Renal pelvis (tissue), 4 donors: ENCODE data around the gene LSM12. TPM values are rescaled to one million over a fixed set of nuclear protein-coding genes. Genes with fewer than 3 reads are reported as not detected.
"Not testable (repeated sequence)": the region's sequence is repeated elsewhere in the genome, so short reads cannot be mapped to it uniquely, and the experiment has no call there.

Experiments used
- DNase-seq: peaks from one replicate; pipeline ENCODE4 v3.0.0-alpha.2; 2013
- polyA plus RNA-seq, 3 donors: library from polyadenylated mRNA; unstranded; fragments of 120-200 nt; gene quantifications; one replicate each; pipeline ENCODE4 v1.2.1, GENCODE V29; 2013; ENCODE audit not compliant: insufficient read length in 3 of 3

Gene LSM12
- polyA plus RNA-seq, 3 donors: 38.4 to 41.6 (median 39.2) TPM

DNA sequence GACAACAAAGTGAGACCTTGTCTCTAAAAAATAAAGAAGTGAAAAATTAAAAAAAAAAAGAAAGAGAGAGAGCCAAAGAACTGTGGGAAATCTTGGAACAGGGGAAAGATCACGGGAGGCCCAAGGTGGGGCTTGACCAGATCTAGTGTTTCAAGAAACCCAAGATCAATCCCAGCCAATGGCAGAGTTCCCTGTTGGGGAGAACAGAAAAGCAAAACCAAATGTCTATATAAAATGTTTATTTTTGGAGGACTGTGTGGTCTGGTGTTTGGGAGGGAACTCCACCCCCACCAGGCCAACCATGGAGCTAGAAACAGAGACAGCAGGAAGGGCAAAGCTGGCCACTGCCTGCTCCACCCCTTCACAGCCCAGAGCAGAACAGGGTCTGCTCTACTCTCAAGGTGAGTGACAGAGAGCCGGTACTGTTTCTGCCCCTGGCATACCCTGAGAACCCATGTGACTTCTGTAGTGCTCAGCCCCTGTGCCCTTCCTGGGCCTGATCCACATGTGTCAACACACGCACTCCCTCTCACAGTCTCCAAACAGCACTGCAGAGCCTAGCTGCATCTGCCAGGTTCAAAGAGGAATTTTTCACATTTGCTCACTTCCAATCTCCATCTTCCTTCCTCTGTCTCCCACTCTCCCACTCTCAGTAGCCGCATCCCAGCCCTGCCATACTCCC lies 55.4 kb downstream of the LSM12 start:
- DNase-seq: no peak

DNA sequence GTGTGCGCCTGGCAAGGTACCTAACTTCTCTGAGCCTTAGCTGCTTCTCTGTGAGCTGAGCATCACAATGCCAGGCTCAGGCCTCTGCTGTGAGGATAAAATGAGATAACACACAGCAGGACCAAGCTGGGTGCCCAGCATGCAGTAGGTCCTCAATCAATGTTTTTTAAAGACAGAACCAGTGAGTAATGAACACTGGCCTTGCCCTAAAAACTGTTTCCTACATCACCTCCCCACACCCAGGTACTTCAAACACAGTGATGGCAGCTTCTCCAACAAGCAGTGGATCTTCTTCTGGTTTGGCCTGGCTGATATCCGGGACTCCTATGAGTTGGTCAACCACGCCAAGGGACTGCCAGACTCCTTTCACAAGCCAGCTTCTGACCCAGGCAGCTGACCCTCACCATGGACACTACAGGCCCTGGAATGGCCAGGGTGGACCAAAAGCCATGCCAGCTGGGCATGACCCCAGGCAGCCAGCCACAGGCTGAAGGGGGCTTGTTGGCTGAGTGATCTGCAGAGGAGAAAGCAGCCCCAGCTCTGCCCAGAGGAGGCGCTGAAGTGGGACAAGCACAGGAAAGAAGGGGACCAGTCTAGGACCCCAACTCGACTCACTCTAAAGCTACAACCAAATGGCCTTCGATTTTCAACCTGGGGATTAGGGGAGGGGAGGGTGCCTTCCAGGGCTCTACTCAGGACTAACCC lies 58.1 kb downstream of the LSM12 start:
- no peak for DNase-seq

DNA sequence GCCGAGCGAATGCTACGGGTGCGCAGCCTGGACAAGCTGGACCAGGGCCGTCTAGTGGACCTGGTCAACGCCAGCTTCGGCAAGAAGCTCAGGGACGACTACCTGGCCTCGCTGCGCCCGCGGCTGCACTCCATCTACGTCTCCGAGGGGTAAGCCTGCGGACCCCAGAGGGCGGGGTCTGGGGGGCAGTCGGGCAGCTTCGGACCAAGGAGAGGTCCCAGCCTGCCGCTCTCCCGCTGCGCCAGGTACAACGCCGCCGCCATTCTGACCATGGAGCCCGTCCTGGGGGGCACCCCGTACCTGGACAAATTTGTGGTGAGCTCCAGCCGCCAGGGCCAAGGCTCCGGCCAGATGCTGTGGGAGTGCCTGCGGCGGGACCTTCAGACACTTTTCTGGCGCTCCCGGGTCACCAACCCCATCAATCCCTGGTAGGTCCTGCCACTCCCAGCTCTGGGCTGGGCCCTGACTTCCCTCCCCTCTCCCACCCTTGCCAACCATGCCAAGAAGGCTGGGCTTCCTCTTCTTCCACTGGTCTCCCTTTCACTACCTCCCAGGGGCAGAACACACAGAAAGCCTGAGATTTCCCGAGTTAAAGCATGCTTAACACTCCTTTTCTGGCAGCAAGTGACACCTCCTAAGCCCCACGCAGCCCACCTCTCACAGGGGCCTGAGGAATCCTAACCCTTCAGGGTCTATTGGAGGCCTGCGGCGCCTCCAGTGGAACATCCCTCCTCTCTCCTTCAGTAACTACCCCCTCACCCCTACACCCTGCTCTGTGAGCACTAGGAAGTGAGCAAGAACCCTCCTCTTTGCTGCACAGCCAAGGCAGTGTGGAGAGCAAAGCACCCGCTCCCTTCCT lies 58.9 kb downstream of the LSM12 start:
- no peak for DNase-seq

DNA sequence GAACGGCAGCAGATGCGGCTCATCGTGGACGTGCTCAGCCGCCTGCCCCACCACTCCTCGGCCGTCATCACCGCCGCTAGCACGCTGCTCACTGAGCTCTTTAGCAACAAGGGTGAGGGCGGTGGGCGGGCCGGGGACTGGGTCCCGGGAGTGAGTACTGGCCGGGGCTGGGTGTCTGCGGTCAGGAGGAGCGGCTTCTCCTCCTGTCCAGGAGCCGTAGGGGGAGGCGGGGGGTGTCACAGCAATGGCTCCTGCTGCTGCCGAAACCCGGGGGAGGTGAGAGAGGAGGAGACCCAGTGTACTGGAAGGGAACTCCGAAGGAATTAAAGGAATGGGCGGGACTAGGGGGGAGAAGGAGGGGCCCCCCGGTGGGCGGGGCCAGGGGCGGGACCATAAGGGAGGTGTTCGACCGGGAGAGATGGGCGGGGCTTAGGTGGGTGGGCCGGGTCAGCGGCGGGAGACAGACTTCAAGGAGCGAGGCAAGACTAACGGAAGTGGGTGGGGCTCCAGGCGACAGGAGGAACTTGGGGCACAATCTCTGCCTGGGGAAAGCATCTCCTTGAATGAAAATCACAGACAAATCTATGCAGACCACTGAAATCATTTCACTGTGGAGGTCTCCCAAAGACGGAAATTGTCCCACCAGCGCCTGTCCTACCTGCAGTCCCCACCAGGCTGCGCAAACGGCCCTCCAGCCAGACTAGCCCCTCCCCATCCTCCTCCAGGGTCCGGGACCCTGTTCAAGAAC lies 59.7 kb downstream of the LSM12 start:
- peak; percentile 95 for DNase-seq

DNA sequence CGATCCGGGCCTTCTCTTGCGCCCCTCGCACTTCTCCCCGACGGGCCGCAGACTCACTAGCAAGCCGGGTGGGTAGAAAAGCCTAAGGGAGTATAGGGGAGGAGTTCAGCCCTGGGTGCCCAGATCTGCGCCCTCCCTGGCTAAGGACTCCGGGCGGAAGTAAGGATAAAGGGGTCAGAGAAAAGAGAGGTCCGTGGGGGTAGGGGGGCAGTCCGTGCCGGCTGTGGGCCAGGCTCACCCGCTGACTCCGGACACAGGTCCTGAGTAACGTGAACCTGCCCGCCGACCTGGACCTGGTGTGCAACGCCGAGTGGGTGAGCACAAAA lies 60.2 kb downstream of the LSM12 start:
- no peak for DNase-seq

DNA sequence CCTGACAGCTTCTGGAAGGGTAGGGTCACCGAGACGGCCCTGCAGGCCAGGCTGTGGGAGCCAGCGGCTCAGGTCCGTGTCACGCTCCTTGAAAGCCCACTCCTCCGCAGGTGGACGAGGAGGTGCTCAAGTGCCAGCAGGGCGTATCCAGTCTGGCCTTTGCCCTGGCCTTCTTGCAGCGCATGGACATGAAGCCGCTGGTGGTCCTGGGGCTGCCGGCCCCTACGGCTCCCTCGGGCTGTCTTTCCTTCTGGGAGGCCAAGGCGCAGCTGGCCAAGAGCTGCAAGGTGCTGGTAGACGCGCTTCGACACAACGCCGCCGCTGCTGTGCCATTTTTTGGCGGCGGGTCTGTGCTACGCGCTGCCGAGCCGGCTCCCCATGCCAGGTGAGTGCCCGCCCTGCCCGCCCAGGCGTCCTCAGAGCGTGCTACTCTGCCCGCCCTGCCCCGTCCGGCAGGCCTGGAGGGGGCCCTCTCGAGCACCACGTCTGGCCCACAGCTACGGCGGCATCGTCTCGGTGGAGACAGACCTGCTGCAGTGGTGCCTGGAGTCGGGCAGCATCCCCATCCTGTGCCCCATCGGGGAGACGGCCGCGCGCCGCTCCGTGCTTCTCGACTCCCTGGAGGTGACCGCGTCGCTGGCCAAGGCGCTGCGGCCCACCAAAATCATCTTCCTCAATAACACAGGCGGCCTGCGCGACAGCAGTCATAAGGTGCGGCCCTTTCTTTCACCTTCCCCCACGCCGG lies 60.8 kb downstream of the LSM12 start:
- no peak for DNase-seq

DNA sequence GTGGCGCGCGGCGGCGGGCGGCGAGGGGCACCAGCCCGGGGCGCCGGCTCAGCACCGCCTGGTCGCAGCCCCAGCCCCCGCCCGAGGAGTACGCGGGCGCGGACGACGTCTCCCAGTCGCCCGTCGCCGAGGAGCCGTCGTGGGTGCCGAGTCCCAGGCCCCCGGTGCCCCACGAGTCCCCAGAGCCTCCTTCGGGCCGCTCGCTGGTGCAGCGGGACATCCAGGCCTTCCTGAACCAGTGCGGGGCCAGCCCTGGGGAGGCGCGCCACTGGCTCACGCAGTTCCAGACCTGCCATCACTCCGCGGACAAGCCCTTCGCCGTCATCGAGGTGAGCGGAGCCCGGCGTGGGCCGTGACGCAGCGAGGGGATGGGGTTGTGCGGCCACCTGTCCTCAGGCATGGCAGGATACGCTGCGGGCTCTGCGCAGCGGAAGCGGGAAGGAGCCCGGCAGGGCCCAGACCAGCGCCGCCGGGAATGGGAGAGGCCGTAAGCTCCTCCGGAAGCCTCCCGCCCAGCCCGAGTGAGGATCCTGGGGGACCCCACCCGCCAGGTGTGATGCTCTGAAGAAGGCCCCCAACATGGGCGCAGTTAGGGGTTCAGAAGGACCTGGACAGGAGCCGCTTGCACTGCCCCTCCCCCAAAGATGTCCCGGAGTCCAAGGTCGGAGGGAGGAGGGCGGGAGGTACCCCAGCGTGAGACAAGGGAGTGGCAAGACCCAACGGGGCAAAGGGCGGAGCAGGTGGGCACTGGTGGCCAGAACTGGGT lies 61.5 kb downstream of the LSM12 start:
- DNase-seq: no peak

DNA sequence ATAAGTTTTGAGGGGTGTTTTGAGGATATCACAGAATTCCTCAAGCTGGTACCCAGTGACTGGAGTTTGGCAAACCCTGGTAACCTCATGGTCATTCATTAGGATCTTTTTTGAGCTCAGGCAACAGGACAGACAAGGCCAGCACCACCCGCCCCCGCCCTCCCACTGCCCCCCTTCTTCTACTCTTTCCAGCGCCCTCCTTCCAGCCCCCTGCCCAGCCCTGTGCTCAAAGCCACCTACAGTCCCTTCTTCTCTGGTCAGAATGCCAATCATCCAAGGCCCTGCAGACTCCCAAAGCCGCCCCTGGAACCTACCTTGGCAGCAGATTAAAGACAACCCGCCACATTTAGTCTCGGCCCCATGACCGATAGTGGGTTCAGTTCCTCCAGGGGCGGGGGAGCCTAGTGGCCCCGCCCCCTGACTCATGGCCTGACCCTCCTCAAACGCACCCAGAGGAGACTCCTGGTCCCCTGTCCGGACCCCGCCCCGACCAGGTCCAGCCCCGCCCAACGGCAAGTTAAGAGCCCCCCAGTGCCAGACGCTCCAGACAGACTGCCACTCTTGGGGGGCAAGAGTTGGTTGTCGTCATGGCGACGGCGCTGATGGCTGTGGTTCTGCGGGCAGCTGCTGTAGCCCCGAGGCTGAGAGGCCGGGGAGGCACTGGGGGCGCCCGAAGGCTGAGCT lies 62.3 kb downstream of the LSM12 start, which contains the start of gene NAGS:
NAGS (plus strand) TSS at position 546 of the 684 bp plus-strand sequence; CDS start at position 588, 42 bp downstream.
- no peak for DNase-seq

DNA sequence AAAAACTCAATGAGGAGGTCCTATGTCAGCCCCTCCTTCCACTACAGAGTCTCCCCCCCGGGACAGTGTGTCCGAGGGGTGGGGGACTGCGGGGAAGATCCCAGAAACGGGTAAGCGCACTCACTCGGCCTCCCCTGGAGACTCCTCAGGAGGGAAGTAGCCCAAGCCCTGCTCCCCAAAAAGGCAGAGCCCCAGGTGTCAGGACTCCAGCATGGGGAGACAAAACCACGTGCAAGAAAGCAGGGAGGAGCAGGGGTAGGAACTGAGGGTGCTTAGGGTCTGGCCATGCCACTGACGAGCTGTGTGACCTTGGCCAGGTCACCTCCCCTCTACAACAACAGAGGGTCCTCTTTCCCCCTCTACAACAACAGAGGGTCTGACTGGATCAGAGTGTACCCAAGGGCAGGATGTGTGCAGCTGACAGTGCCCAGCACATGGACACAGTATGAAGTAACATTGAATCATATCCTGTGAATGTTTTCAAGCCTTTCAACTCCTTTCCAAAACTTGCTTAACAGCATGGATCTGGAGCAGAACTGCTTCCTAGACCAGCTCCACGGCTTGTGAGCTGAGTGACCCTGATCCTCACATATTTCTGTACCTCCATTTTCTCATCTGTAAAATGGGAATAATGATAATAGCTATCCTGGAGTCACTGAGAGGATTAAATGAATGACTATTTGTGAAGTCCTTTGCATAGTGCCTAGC lies 64.2 kb downstream of the LSM12 start:
- DNase-seq: no peak

DNA sequence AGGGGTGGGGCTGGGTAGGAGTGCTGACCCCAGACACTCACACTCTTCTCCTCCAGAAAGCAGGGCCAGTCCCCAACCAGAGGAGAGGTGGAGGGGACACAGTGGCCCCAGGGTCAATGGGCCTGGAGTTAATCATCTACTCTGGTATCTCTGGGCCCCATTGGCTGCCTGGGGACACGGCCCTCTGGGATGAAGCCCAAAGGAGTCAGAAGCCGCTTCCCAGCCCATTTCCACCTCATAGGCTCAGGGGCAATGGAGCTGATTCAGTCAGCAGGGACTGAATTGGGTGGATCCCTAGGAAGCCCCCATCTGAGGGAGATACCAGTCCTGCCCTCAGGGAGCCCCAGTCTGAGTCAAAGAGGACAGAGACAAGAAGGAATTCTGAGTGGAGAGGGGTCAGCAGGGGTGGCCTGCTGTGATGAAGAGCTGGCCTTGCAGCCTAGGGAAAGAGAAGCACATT lies 65.0 kb downstream of the LSM12 start:
- DNase-seq: no peak

DNA sequence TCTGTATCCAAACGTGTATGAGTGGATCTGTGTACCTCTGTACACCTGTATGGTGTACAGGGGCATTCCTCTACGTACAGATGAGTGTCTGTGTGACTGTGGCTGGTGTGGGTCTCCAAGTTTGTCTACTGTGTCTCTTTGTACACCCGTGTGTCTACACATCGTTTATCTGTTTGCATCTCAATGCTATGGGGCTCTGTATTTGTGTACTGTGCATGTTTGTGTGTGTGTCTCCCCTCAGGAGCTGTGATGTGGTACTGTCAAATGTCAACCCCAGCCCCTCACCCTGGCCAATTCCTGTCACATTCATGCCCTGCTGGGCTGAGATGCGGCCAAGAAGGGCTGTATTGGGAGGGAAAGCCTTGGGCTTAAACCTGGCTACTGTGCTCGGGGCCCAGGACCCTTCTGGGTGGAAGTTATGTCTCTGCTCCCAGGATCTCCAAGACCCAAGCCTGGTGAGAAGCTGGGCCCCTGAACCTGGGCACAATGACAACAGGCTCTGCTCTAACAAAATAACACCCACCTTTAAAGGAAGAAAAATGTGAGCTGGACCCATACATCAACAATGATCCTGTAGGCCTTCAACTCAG lies 65.5 kb downstream of the LSM12 start:
- DNase-seq: no peak

DNA sequence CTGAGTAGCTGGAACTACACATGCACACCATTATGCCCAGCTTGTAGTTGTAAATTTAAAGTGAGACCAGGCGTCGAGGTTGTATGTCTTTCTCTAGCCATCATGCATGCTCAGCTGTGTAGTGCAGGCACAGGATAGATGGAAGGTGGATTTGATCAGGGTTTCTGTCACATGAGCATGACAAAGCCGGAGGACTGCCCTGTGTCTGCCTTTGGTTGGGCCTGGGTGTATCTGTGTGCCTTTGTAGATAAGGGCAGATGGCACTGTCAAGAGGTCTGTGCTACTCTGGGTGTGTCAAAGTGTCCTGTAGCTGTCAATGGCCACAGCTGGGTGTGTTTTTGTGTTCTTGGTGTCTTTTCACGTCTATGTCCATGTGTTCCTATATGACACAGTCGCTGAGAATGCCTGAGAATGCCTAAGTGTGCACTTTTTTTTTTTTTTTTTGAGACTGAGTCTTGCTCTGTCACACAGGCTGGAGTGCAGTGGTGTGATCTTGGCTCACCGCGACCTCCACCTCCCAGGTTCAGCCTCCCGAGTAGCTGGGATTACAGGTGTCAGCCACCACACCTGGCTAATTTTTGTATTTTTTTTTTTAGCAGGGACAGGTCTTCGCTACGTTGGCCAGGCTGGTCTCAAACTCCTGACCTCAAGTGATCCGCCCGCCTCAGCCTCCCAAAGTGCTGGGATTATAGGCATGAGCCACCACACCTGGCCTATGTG lies 66.2 kb downstream of the LSM12 start:
- no peak for DNase-seq

DNA sequence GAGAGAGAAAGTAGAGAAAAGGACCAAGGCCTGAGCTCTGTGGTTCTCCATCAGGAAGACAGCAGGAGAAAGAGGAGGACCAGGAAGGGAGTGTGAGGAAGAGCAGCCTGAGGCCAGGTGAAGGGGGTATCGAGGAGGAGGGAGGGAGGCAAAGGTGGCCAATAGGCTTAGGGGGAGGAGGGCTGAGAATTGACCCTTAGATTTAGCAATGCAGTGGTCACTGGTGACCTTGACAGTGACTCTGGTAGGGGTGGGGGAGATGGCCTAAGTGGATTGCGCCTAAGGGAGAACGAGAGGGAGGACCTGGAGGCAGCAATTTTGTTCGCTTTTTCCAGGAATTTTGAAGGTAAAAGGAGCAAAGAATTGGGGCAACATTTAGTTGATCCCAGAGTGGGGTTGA lies 67.4 kb downstream of the LSM12 start:
- no peak for DNase-seq

DNA sequence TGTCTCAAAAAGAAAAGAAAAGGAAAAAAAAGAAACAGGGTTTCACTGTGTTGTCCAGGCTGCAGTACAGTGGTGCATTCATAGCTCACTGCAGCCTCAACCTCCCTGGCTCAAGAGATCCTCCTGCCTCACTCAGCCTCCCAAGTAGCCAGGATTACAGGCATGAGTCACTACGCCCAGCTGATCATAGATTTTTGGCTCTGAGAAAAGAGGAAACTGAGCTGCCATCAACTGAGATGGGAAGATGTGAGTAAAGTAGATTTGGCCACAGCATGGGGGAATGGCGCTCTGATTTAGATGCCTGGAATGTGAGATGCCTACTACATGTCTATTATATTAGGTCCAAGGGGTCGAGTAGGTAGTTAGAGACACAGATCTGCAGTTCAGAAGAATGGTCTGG lies 67.9 kb downstream of the LSM12 start:
- DNase-seq: no peak

DNA sequence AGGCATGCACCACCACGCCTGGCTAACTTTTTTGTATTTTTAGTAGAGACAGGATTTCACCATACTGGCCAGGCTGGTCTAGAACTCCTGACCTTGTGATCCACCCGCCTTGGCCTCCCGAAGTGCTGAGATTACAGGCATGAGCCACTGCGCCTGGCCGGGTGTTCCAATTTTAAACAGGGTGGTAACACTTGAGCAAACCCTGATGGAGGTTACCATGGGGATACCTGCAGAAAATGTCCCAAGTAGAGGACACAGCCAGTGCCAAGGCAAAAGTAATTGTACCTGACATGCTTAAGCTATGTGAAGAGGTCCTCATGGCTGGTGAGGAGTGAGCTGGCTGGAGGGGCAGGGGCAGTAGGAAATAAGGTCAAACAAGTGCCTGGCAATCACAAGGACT lies 69.3 kb downstream of the LSM12 start:
- not testable (repeated sequence) for DNase-seq

DNA sequence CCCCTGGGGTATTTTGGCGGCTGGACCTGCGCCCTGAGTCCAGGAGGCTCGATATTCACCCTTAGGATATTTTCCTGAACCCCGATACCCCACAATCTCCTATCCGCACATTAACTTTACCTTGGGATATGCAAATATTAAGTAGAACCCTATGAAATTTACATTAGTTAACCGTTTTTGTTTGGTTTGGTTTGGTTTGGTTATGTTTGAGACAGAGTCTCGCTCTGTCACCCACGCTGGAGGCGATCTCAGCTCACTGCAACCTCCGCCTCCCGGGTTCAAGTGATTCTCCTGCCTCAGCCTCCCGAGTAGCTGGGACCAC lies 71.4 kb downstream of the LSM12 start:
- no peak for DNase-seq

DNA sequence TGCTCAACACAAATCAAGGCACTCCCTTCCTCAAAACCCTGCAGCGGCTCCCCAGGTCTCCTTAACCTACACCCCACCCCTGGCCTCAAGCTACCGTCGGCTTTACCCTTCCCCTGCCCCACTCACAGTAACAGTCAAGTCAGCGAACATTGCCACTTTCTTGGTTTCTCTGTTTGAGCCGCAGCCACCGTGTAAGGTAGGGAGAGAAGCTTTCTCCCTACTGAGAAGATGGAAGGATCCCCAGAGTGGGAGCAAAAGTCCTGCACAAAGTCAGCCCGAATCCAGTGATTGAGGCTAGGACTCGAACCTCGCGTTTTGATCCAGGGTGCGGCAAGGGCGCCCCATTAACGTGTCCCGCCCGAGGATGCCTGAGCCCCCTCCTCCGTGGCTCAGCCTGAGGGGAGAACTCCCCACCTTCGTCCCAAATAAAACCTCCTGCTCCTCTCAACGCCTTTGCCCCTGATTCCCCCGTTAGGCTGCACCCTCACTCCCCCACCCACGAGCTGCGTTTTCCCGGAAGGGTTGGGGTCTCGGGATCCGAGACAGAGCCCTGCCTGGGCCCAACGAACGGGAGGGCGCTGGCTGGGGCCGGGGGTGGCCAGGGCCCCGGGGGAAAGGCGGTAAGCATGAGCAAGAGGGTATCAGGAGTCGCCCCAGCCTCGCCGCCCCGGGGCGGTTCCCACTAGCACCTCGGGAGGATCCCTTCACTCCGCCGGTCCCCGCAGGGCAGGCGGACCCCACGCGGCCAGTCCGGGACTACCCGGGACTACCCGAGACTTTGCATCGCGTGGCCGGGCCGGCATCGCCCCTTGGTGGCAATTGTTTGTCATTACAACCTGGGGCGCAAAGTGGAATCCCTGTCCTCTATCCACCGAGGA lies 72.0 kb downstream of the LSM12 start:
- DNase-seq: no peak
